K562 (cell line): ENCODE measurements around the gene PIGH. TPM values are rescaled to one million over a fixed set of nuclear protein-coding genes. Genes with fewer than 3 reads are reported as not detected.

Experiments
- BHLHE40 ChIP-seq: IDR thresholded peaks from 2 replicates; pipeline ENCODE4 v1.6.1; 2011; ENCODE audit warnings: low read length, improper control_type of control experiment
- DACH1 ChIP-seq: fragments of 450-650 bp; IDR thresholded peaks from 2 replicates; pipeline ENCODE4 v1.6.1; 2018; ENCODE audit not compliant: partially characterized antibody
- FIP1L1 ChIP-seq: fragments of 200-400 bp; formaldehyde crosslinking; IDR thresholded peaks from 2 replicates; pipeline ENCODE4 v1.6.1; 2018; ENCODE audit warnings: mild to moderate bottlenecking, low read depth, low read length; ENCODE audit not compliant: poor library complexity, severe bottlenecking
- FOXK2 ChIP-seq, 2 experiments: fragments of 450-650 bp; IDR thresholded peaks in 1 of 2; conservative IDR thresholded peaks in 1 of 2; 2 replicates each; pipeline ENCODE4 v1.6.1; 2016; ENCODE audit warnings: low read depth in 2 of 2, mild to moderate bottlenecking in 1 of 2
- POLR2A ChIP-seq: fragments of 450-650 bp; conservative IDR thresholded peaks from 2 replicates; pipeline ENCODE4 v1.6.1; 2016
- TRIM24 ChIP-seq, 2 experiments: fragments of 450-650 bp; IDR thresholded peaks; 2 replicates each; pipeline ENCODE4 v1.6.1; 2016
- XRCC5 ChIP-seq: fragments of 200-400 bp; formaldehyde crosslinking; IDR thresholded peaks from 2 replicates; pipeline ENCODE4 v1.6.1; 2017; ENCODE audit warnings: low read depth, mild to moderate bottlenecking, low read length
- ZNF75A ChIP-seq: fragments of 450-650 bp; formaldehyde crosslinking; IDR thresholded peaks from 2 replicates; pipeline ENCODE4 v1.4.0; 2020; ENCODE audit warnings: mild to moderate bottlenecking
- polyA plus RNA-seq, 8 experiments: library from polyadenylated mRNA; depleted of rRNA in 4 of 8; stranded (reverse) in 5 of 8; unstranded in 3 of 8; fragments of >200 nt; fragmentation: Nextera tagmentation in 2 of 8; fragmentation: Illumina TruSeq in 1 of 8; extraction: Ambion mirVana in 2 of 8; extraction: Trizol in 1 of 8; gene quantifications; 2 replicates each; pipeline versions ENCODE4 v1.2.1 to v1.2.3, GENCODE V29; 2011 to 2014; ENCODE audit warnings: inconsistent platforms in 1 of 8, missing spikeins in 1 of 8
- total RNA-seq, 7 experiments: library from RNA; depleted of rRNA in 6 of 7; stranded (reverse); fragments of >200 nt in 6 of 7; fragmentation: Illumina TruSeq in 2 of 7; extraction: Trizol in 2 of 7; gene quantifications; 2 replicates each; pipeline versions ENCODE4 v1.2.1 to v1.2.3, GENCODE V29; 2011 to 2021; ENCODE audit warnings: low replicate concordance in 1 of 7
- TF ChIP-seq, protein P1 (sequence below), 2 experiments: fragments of 450-650 bp; IDR thresholded peaks; 2 replicates each; pipeline ENCODE4 v1.6.1; 2016; ENCODE audit warnings: mild to moderate bottlenecking in 2 of 2, borderline replicate concordance in 1 of 2, low read depth in 1 of 2, moderate library complexity in 1 of 2
- TF ChIP-seq, protein P2 (sequence below), 2 experiments: IDR thresholded peaks; 2 replicates each; pipeline ENCODE4 v1.6.1; 2012; ENCODE audit warnings: improper control_type of control experiment in 2 of 2, low read depth in 2 of 2, low read length in 2 of 2, borderline replicate concordance in 1 of 2
- TF ChIP-seq, protein P3 (sequence below), 3 experiments: IDR thresholded peaks in 2 of 3; conservative IDR thresholded peaks in 1 of 3; 2 replicates each; pipeline ENCODE4 v1.5.1; 2011 to 2012; ENCODE audit warnings: low read length in 3 of 3, mild to moderate bottlenecking in 3 of 3, control low read depth in 2 of 3, improper control_type of control experiment in 1 of 3, inconsistent platforms in 1 of 3, low read depth in 1 of 3, mixed read lengths in 1 of 3, moderate library complexity in 1 of 3; ENCODE audit not compliant: insufficient read depth in 2 of 3
- TF ChIP-seq, protein P4 (sequence below), 2 experiments: fragments of 450-650 bp; conservative IDR thresholded peaks; 2 replicates each; pipeline ENCODE4 v1.6.1; 2017; ENCODE audit warnings: mild to moderate bottlenecking in 2 of 2, moderate library complexity in 2 of 2

PIGH gene
- total and polyA plus RNA-seq, 9 of the 15 experiments (the other 6 are each of a cell fraction or from before 2014, with no cell fraction given) = 21.1 to 53.4 (median 24.7) TPM

DNA sequence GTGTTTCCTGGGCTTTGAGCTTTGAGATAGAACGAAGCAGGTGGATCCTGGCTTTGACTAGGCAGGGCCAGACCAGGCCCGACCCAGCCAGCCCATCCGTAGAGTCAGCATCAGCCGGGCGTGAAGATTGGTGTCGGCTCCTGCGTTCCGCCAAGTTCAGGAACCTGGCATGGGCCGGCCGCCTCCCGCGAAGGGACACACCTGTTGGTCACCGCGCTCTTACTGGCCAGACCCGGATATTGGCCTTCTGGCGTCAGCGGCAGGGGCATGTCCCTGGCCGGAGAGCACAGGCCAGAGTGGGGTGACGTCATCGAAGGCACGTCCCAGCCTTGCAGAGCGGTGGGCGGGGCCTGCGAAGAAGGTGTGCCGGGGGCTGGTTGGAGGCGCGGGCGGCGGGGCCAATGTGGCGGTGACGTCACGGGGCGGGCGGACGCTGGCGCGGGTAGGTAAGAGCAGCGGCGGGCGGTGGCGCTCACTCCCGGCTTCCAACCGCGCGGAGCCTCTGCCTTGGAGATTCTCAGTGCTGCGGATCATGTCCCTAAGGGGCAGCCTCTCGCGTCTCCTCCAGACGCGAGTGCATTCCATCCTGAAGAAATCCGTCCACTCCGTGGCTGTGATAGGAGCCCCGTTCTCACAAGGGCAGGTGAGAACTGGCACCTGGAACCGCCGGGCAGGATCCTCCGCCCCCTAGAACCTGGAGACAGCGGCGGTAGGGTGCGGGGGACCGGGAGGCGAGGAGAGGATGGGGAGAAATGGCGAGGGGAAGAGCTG is 19.6 kb upstream of the PIGH start, which contains the start of gene ARG2 (continued):
- TF ChIP-seq, protein P1, sequence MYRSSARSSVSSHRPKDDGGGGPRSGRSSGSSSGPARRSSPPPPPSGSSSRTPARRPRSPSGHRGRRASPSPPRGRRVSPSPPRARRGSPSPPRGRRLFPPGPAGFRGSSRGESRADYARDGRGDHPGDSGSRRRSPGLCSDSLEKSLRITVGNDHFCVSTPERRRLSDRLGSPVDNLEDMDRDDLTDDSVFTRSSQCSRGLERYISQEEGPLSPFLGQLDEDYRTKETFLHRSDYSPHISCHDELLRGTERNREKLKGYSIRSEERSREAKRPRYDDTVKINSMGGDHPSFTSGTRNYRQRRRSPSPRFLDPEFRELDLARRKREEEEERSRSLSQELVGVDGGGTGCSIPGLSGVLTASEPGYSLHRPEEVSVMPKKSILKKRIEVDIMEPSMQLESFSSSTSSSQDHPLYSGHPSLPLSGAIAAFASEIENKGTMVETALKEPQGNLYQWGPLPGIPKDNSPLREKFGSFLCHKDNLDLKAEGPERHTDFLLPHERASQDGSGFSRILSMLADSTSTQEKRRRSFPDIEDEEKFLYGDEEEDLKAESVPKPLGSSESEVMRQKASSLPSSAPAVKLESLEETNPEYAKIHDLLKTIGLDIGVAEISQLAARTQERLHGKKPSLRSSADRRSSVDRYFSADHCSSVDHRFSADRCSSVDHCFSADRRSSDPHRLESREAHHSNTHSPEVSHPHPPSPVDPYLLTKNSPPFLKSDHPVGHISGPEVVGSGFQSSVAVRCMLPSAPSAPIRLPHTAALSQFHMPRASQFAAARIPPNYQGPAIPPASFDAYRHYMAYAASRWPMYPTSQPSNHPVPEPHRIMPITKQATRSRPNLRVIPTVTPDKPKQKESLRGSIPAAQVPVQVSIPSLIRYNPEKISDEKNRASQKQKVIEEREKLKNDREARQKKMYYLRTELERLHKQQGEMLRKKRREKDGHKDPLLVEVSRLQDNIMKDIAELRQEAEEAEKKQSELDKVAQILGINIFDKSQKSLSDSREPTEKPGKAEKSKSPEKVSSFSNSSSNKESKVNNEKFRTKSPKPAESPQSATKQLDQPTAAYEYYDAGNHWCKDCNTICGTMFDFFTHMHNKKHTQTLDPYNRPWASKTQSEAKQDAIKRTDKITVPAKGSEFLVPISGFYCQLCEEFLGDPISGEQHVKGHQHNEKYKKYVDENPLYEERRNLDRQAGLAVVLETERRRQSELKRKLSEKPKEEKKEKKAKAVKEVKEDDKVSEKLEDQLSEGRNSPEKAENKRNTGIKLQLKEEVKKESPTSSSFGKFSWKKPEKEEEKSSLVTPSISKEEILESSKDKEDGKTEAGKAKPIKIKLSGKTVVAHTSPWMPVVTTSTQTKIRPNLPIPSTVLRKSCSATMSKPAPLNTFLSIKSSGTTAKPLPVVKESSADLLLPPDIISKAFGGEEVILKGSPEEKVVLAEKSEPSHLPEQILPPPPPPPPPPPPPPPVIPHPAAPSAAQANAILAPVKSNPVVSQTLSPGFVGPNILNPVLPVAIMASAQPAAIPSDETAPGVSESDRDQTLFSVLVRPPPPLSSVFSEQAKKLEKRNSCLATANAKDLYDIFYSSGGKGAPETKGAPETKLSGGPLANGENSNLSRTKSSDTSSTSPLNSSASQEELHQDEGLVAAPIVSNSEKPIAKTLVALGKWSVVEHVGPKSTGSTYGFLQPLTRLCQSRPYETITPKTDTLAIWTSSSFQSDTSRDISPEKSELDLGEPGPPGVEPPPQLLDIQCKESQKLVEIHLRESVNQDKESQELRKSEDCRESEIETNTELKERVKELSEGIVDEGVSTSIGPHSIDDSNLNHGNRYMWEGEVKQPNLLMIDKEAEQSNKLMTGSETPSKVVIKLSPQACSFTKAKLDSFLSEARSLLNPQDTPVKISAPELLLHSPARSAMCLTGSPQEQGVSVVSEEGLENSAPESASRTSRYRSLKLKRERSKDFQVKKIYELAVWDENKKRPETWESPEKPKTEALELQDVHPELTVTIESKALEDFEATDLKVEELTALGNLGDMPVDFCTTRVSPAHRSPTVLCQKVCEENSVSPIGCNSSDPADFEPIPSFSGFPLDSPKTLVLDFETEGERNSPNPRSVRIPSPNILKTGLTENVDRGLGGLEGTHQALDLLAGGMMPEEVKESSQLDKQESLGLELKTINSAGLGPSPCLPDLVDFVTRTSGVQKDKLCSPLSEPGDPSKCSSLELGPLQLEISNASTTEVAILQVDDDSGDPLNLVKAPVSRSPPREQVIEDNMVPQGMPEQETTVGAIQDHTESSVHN (IDR thresholded peaks at IDR 0.05; ENCODE audit: borderline replicate concordance in 1 of 2, low read depth in 1 of 2) = peak in 1 of 2 experiments; percentile 87; a peak in 1 of 4 replicates
- TF ChIP-seq, protein P2, sequence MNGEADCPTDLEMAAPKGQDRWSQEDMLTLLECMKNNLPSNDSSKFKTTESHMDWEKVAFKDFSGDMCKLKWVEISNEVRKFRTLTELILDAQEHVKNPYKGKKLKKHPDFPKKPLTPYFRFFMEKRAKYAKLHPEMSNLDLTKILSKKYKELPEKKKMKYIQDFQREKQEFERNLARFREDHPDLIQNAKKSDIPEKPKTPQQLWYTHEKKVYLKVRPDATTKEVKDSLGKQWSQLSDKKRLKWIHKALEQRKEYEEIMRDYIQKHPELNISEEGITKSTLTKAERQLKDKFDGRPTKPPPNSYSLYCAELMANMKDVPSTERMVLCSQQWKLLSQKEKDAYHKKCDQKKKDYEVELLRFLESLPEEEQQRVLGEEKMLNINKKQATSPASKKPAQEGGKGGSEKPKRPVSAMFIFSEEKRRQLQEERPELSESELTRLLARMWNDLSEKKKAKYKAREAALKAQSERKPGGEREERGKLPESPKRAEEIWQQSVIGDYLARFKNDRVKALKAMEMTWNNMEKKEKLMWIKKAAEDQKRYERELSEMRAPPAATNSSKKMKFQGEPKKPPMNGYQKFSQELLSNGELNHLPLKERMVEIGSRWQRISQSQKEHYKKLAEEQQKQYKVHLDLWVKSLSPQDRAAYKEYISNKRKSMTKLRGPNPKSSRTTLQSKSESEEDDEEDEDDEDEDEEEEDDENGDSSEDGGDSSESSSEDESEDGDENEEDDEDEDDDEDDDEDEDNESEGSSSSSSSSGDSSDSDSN (IDR thresholded peaks at IDR 0.05; ENCODE audit: borderline replicate concordance in 1 of 2, low read depth in 2 of 2, low read length in 2 of 2) = 0 out of 4 replicates have a peak, but pooled peaks of 1 of the 2 experiments have one; percentile 44
- no peak for TF ChIP-seq ZNF75A (CRISPR knock-in tag)
- no peak for TF ChIP-seq TRIM24 (IDR thresholded peaks at IDR 0.05)
- no peak for TF ChIP-seq DACH1
- peak; percentile 72 for TF ChIP-seq BHLHE40
- peak; percentile 74 for TF ChIP-seq POLR2A
- TF ChIP-seq, protein P3, sequence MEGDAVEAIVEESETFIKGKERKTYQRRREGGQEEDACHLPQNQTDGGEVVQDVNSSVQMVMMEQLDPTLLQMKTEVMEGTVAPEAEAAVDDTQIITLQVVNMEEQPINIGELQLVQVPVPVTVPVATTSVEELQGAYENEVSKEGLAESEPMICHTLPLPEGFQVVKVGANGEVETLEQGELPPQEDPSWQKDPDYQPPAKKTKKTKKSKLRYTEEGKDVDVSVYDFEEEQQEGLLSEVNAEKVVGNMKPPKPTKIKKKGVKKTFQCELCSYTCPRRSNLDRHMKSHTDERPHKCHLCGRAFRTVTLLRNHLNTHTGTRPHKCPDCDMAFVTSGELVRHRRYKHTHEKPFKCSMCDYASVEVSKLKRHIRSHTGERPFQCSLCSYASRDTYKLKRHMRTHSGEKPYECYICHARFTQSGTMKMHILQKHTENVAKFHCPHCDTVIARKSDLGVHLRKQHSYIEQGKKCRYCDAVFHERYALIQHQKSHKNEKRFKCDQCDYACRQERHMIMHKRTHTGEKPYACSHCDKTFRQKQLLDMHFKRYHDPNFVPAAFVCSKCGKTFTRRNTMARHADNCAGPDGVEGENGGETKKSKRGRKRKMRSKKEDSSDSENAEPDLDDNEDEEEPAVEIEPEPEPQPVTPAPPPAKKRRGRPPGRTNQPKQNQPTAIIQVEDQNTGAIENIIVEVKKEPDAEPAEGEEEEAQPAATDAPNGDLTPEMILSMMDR (IDR thresholded peaks at IDR 0.05 in 2 of 3, conservative IDR thresholded peaks at IDR 0.05 in 1 of 3; ENCODE audit: insufficient read depth in 2 of 3, low read depth in 1 of 3, low read length in 3 of 3) = peak in 2 of 3 experiments; percentile 34 to 46; a peak in 3 of 6 replicates
- TF ChIP-seq FOXK2 (conservative IDR thresholded peaks at IDR 0.05 in 1 of 2, IDR thresholded peaks at IDR 0.05 in 1 of 2; ENCODE audit: low read depth in 2 of 2) = 0 out of 4 replicates have a peak, but pooled peaks of 1 of the 2 experiments have one; percentile 19
- TF ChIP-seq, protein P4, sequence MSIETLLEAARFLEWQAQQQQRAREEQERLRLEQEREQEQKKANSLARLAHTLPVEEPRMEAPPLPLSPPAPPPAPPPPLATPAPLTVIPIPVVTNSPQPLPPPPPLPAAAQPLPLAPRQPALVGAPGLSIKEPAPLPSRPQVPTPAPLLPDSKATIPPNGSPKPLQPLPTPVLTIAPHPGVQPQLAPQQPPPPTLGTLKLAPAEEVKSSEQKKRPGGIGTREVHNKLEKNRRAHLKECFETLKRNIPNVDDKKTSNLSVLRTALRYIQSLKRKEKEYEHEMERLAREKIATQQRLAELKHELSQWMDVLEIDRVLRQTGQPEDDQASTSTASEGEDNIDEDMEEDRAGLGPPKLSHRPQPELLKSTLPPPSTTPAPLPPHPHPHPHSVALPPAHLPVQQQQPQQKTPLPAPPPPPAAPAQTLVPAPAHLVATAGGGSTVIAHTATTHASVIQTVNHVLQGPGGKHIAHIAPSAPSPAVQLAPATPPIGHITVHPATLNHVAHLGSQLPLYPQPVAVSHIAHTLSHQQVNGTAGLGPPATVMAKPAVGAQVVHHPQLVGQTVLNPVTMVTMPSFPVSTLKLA (conservative IDR thresholded peaks at IDR 0.05) = peak; percentile 79 to 92
- TF ChIP-seq XRCC5 = no peak
- no peak for TF ChIP-seq FIP1L1
